Brain pericyte (primary cell): ENCODE results near the gene C1RL.
"Not testable (repeated sequence)": the region's sequence is repeated elsewhere in the genome, so short reads cannot be mapped to it uniquely, and the experiment has no call there.

Source experiments
- DNase-seq: peaks from one replicate; pipeline ENCODE4 v3.0.0-alpha.2; 2012; ENCODE audit warnings: low read depth, low spot score

The C1RL gene

GRCh38 chr12:7064516-7064915, 44.5 kb downstream of the C1RL start:
- DNase-seq, result no peak

- no peak for DNase-seq
Measured at GRCh38 chr12:7061596-7061995, 47.4 kb downstream of the C1RL start.

- DNase-seq, result no peak
Measured at GRCh38 chr12:7061138-7061537, 47.9 kb downstream of the C1RL start.

GRCh38 chr12:7060353-7060954, 48.6 kb downstream of the C1RL start, which contains the start of gene C1S:
Gene C1S (plus strand): TSS chr12:7060718. CDS start chr12:7061913, 1,195 bp downstream.
- peak; percentile 83 for DNase-seq

GRCh38 chr12:7059780-7060179, 49.2 kb downstream of the C1RL start:
- DNase-seq, result no peak

GRCh38 chr12:7058850-7059395, 50.1 kb downstream of the C1RL start:
- no peak for DNase-seq

GRCh38 chr12:7058163-7058845, 50.7 kb downstream of the C1RL start:
- no peak for DNase-seq

GRCh38 chr12:7055736-7056135, 53.3 kb downstream of the C1RL start:
- DNase-seq, result not testable (repeated sequence)

- DNase-seq, result no peak
Measured at GRCh38 chr12:7054925-7055324, 54.1 kb downstream of the C1RL start.

GRCh38 chr12:7049973-7050372, 59.0 kb downstream of the C1RL start:
- DNase-seq, result not testable (repeated sequence)

- not testable (repeated sequence) for DNase-seq
Measured at GRCh38 chr12:7049445-7049951, 59.5 kb downstream of the C1RL start.

GRCh38 chr12:7047306-7047705, 61.7 kb downstream of the C1RL start:
- DNase-seq, result no peak

GRCh38 chr12:7046383-7047105, 62.5 kb downstream of the C1RL start:
- DNase-seq, result no peak

- DNase-seq, result no peak
Measured at GRCh38 chr12:7045913-7046312, 63.1 kb downstream of the C1RL start.
